Bone marrow (tissue), 2 donors: ENCODE measurements around the gene DCUN1D3.
"Not testable (repeated sequence)": the region's sequence is repeated elsewhere in the genome, so short reads cannot be mapped to it uniquely, and the experiment has no call there.

Experiments
- DNase-seq, 2 donors: peaks; one replicate each; lab custom pipeline; 2025; lab: John Stamatoyannopoulos, UW

DCUN1D3 gene

GRCh38 chr16:20900299-20901067 is at the start of gene DCUN1D3, which contains the start of gene LYRM1:
Gene DCUN1D3 (minus strand): TSS chr16:20900358. CDS start chr16:20862538, 37,820 bp downstream.
Gene LYRM1 (plus strand): TSS chr16:20900771. CDS start chr16:20915556, 14,785 bp downstream.
- peak; percentile 79 to 96 for DNase-seq

GRCh38 chr16:20949660-20950059 is 49.5 kb upstream of the DCUN1D3 start:
- DNase-seq = no peak

GRCh38 chr16:20948444-20948843 is 48.3 kb upstream of the DCUN1D3 start:
- no peak for DNase-seq

- DNase-seq = no peak
Measured at GRCh38 chr16:20946015-20946629, 46.0 kb upstream of the DCUN1D3 start.

GRCh38 chr16:20945575-20945875 is 45.4 kb upstream of the DCUN1D3 start:
- not testable (repeated sequence) for DNase-seq

GRCh38 chr16:20944861-20945574 is 44.9 kb upstream of the DCUN1D3 start:
- no peak for DNase-seq

GRCh38 chr16:20942256-20942655 is 42.1 kb upstream of the DCUN1D3 start:
- DNase-seq = no peak

- DNase-seq = no peak
Measured at GRCh38 chr16:20941636-20941926, 41.4 kb upstream of the DCUN1D3 start.

GRCh38 chr16:20940871-20941635 is 40.9 kb upstream of the DCUN1D3 start:
- peak in 1 of 2 donors; percentile 31 for DNase-seq

- DNase-seq = no peak
Measured at GRCh38 chr16:20939611-20940010, 39.5 kb upstream of the DCUN1D3 start.

GRCh38 chr16:20938426-20938825 is 38.3 kb upstream of the DCUN1D3 start:
- peak in 1 of 2 donors; percentile 63 for DNase-seq

- DNase-seq = no peak
Measured at GRCh38 chr16:20937736-20938135, 37.6 kb upstream of the DCUN1D3 start.

- DNase-seq = no peak
Measured at GRCh38 chr16:20933589-20933988, 33.4 kb upstream of the DCUN1D3 start.

- DNase-seq = no peak
Measured at GRCh38 chr16:20931066-20931600, 31.0 kb upstream of the DCUN1D3 start.

- DNase-seq = no peak
Measured at GRCh38 chr16:20930365-20930690, 30.2 kb upstream of the DCUN1D3 start.

- DNase-seq = not testable (repeated sequence)
Measured at GRCh38 chr16:20929676-20930364, 29.7 kb upstream of the DCUN1D3 start.

- DNase-seq = no peak
Measured at GRCh38 chr16:20928774-20929411, 28.7 kb upstream of the DCUN1D3 start.

GRCh38 chr16:20925751-20926150 is 25.6 kb upstream of the DCUN1D3 start:
- no peak for DNase-seq

GRCh38 chr16:20923876-20924275 is 23.7 kb upstream of the DCUN1D3 start:
- DNase-seq = no peak

GRCh38 chr16:20920799-20921198 is 20.6 kb upstream of the DCUN1D3 start:
- no peak for DNase-seq

GRCh38 chr16:20920091-20920490 is 19.9 kb upstream of the DCUN1D3 start:
- DNase-seq = no peak
